Bronchial epithelial cell (primary cell): ENCODE measurements around the gene DPH7. TPM values are rescaled to one million over a fixed set of nuclear protein-coding genes. Genes with fewer than 3 reads are reported as not detected.

ENCODE experiments used
- DNase-seq: peaks from one replicate; pipeline ENCODE4 v3.0.0-alpha.2; 2010; ENCODE audit warnings: low read depth
- FAIRE-seq: peaks from 2 replicates; lab custom pipeline; 2011; peaks lifted over from hg19 to GRCh38; lab: Jason Lieb, UNC
- H3K27me3 ChIP-seq: 2 replicates; pipeline ENCODE4 v1.5.1; 2011; ENCODE audit warnings: low read length; ENCODE audit not compliant: control insufficient read depth, insufficient read depth
- H3K36me3 ChIP-seq: 2 replicates; pipeline ENCODE4 v1.5.1; 2011; ENCODE audit warnings: low read length; ENCODE audit not compliant: control insufficient read depth, insufficient read depth
- H3K4me3 ChIP-seq: 2 replicates; pipeline ENCODE4 v1.5.1; 2011; ENCODE audit warnings: mild to moderate bottlenecking, low read depth, low read length, control low read depth
- total RNA-seq: library from RNA; depleted of rRNA; stranded (reverse); fragments of >200 nt; gene quantifications from 2 replicates; pipeline ENCODE4 v1.2.1, GENCODE V29; 2014
- TF ChIP-seq, protein P1 (sequence below): IDR thresholded peaks from 2 replicates; pipeline ENCODE4 v1.5.1; 2011; ENCODE audit warnings: mild to moderate bottlenecking, moderate library complexity, low read length, control low read depth, inconsistent platforms; ENCODE audit not compliant: insufficient read depth, severe bottlenecking

Gene DPH7
- total RNA-seq, 1 donor from 2014 or later = 33.7 TPM

DNA sequence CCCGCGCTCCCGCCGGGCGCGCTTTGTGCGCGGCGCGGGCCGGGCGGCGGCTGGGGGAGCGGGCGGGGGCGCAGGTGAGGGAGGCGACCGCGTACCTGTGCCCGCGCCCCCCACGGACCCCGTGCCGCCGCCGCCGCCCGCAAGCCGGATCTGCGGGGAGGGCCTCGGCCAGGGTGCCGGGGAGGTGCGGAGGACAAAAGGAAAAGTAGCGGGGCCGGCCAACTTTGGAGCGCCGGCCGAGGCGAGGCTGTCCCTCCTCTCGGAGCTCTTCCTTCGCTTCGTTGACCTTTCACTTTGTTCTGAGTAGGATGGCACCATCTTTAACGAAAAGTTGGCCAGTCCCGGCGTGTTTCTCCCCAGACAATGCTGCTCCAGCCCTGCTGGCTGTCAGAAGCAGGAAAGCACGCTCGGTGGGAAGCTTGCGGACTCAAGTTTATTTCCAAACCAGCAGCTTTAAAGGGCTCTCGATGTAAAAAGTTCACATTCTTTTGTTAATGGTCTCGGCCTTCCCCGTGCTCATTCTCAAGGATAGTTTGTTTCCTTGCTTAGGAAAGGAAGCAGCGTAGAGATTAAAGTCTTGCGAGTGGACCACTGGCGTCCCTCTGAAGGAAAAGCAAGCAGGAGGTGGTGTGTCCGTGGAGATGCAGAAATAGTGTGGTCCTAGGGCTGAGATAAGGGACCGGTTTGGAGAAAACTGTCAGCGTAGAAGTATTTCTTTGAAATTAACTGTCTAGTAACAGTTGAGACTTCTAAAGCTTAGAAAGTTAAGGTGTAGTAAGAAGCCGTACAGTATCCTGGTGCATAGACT, 40.7 kb upstream of the DPH7 start:
- Histone ChIP-seq H3K4me3 (peak overlapping the region; percentile 59), H3K27me3 (no peaks in the 10 kb centered on the region), H3K36me3 (peaks cover 16% of the 10 kb centered on the region)
- no peak for FAIRE-seq
- TF ChIP-seq, protein P1, sequence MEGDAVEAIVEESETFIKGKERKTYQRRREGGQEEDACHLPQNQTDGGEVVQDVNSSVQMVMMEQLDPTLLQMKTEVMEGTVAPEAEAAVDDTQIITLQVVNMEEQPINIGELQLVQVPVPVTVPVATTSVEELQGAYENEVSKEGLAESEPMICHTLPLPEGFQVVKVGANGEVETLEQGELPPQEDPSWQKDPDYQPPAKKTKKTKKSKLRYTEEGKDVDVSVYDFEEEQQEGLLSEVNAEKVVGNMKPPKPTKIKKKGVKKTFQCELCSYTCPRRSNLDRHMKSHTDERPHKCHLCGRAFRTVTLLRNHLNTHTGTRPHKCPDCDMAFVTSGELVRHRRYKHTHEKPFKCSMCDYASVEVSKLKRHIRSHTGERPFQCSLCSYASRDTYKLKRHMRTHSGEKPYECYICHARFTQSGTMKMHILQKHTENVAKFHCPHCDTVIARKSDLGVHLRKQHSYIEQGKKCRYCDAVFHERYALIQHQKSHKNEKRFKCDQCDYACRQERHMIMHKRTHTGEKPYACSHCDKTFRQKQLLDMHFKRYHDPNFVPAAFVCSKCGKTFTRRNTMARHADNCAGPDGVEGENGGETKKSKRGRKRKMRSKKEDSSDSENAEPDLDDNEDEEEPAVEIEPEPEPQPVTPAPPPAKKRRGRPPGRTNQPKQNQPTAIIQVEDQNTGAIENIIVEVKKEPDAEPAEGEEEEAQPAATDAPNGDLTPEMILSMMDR = no peak
- DNase-seq = no peak

DNA sequence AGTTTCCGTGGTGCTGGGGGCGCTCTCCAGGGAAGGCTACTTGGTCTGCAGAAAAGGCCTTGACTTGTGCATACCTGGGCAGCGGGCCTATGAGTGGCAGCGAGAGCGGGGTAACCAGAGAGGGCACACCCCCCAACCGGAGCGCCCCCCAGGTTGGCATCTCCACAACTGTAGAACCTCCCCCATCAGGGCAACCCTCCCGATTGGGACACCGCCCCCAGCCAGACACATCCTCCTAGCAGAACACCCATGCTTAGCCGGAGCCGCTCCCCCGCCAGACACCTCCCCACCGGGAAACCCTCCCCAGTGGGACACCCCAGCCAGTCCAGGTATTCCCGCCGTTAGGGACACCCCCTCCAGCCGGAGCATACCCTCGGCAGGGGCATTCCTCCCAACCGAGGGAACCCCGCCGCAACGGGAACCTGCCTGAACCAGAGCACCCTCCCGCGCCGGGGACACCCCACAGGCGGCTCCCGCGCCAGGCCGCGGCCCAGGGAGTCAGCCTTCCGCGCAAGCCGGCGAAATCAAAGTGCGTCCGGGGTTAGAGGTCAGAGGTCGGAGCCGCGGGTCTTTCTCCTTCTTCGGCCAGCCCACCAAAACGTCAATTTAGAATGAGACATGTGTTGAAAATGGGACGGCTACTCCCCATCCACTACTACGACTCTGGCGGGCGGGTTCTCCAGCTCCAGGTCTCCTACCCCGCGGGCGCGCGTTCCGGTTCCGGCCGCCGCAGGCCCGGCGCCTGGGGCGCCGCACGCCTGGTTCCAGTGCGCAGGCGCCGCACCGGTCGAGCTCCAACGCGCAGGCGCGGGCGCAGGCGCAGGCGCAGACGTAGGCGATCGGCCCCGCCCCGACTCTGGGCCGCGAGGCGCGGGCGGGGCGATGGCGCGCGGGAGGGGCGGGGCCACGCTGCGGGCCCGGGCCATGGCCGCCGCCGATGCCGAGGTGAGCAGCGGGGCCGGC, 39.7 kb upstream of the DPH7 start, which contains the start of gene EHMT1:
EHMT1 (plus strand) TSS at position 901 of the 963 bp plus-strand sequence; CDS start at position 925, 24 bp downstream.
- peak within 1 kb of the TSS; percentile 82 for H3K4me3 ChIP-seq
- FAIRE-seq (no peak), DNase-seq (peak; percentile 39)
- peaks cover 25% of the 10 kb centered on the region for H3K36me3 ChIP-seq
- H3K27me3 ChIP-seq = no peaks in the 10 kb centered on the region
- TF ChIP-seq, protein P1 = no peak

DNA sequence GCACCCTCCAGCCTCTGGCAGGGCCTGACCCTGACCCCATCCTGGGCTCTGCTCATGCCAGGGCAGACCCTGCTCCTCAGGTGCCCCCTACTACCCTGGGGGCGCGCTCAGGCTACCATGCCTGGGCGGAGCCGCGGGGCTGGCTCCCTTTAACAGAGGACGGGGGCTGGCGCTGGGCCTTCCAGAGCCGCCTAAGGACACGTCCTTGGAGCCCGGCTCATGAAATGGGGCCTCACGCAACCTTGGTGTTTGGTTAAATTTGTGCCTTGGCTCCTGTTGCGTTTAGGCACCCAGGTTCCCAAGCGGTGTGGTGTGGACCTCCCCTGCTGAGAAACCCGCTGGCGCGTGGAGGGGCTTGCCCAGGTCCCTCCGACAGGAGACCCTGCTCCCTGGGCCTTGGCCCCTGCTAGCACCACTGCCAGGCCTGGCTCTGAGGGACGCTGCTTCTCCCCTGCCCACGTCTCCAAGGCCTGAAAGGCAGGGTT, 36.7 kb upstream of the DPH7 start:
- Histone ChIP-seq H3K36me3 (peaks cover 30% of the 10 kb centered on the region), H3K4me3 (no peak overlapping the region), H3K27me3 (no peaks in the 10 kb centered on the region)
- TF ChIP-seq, protein P1 = no peak
- DNase-seq (no peak), FAIRE-seq (no peak)

DNA sequence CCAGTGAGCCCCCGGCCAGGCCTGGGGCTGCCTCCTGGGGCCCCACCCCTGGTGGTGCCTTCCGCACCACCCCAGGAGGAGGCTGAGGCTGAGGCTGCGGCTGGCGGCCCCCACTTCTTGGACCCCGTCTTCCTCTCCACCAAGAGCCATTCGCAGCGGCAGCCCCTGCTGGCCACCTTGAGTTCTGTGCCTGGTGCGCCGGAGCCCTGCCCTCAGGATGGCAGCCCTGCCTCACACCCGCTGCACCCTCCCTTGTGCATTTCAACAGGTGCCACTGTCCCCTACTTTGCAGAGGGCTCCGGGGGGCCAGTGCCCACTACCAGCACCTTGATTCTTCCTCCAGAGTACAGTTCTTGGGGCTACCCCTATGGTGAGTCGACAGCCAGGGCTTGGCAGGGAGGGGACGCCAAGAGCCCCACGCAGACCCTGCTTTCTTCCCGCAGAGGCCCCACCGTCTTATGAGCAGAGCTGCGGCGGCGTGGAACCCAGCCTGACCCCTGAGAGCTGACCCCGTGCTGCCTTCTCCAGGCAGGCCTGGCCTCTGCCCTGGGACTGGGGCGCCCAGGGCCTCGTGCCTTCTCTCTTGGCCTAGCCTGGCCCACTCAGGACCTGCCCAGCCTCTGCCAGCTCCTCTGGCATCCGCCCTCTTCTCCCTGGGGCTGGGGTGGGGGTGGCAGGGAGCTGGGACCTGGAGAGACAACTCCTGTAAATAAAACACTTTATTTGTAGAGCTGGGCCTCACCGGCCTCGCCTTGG, 36.1 kb upstream of the DPH7 start:
- Histone ChIP-seq H3K36me3 (peaks cover 30% of the 10 kb centered on the region), H3K27me3 (no peaks in the 10 kb centered on the region)

More for the DNA sequence above, 36.1 kb upstream of the DPH7 start:
- DNase-seq (no peak), FAIRE-seq (no peak)
- no peak overlapping the region for H3K4me3 ChIP-seq
- TF ChIP-seq, protein P1 = no peak
